Measurements from ENCODE around the gene OR10K1.

DNA sequence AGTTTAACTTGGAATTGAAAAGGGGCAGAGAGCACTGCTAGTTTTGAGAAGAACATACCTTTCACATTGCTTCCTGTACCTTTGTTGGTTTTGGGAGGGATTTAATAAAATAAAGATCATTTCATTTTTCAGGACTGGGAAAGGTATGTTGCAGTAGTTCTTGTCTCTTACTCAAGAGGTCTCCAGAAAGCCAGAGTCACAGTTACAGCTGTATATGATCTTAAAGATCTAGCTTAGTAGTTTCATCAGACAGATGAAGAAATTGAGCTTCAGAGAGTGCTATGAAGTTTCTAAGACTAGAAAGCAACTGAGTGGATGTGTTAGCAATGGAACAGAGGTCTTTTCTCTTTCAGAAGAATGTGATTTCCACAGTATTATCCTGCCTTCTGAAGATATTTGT is 36.6 kb upstream of the OR10K1 start:
- no peak for TF ChIP-seq CTCF (IDR thresholded peaks at IDR 0.05)
- TF ChIP-seq POLR2A (IDR thresholded peaks at IDR 0.05) = no peak
